HG03442 (cell line): ENCODE measurements around the gene PIK3AP1.
"Not testable (repeated sequence)": the region's sequence is repeated elsewhere in the genome, so short reads cannot be mapped to it uniquely, and the experiment has no call there.

Experiments used
- ATAC-seq: cut with Tn5 transposase; IDR thresholded peaks from one replicate; pipeline ENCODE4 v1.9.1; 2021; ENCODE audit warnings: mild to moderate bottlenecking, moderate library complexity; ENCODE audit not compliant: unreplicated experiment

Gene PIK3AP1

GRCh38 chr10:96697438-96697837, 22.9 kb downstream of the PIK3AP1 start:
- no peak for ATAC-seq

- ATAC-seq = no peak
Observed at GRCh38 chr10:96696845-96697425, 23.4 kb downstream of the PIK3AP1 start.

GRCh38 chr10:96695975-96696634, 24.2 kb downstream of the PIK3AP1 start:
- no peak for ATAC-seq

- no peak for ATAC-seq
Observed at GRCh38 chr10:96695366-96695765, 24.9 kb downstream of the PIK3AP1 start.

- no peak for ATAC-seq
Observed at GRCh38 chr10:96693431-96693830, 26.9 kb downstream of the PIK3AP1 start.

GRCh38 chr10:96692427-96692826, 27.9 kb downstream of the PIK3AP1 start:
- ATAC-seq = no peak

- no peak for ATAC-seq
Observed at GRCh38 chr10:96691761-96692160, 28.6 kb downstream of the PIK3AP1 start.

GRCh38 chr10:96690755-96691730, 29.3 kb downstream of the PIK3AP1 start:
- ATAC-seq = no peak

GRCh38 chr10:96688789-96689188, 31.5 kb downstream of the PIK3AP1 start:
- ATAC-seq = no peak

- ATAC-seq = no peak
Observed at GRCh38 chr10:96687317-96688012, 32.8 kb downstream of the PIK3AP1 start.

GRCh38 chr10:96686514-96686913, 33.8 kb downstream of the PIK3AP1 start:
- ATAC-seq = no peak

GRCh38 chr10:96685306-96685705, 35.0 kb downstream of the PIK3AP1 start:
- ATAC-seq = no peak

- no peak for ATAC-seq
Observed at GRCh38 chr10:96684826-96685225, 35.5 kb downstream of the PIK3AP1 start.

- ATAC-seq = no peak
Observed at GRCh38 chr10:96683710-96684109, 36.6 kb downstream of the PIK3AP1 start.

- ATAC-seq = no peak
Observed at GRCh38 chr10:96683065-96683464, 37.2 kb downstream of the PIK3AP1 start.

- no peak for ATAC-seq
Observed at GRCh38 chr10:96681524-96681923, 38.8 kb downstream of the PIK3AP1 start.

- ATAC-seq = not testable (repeated sequence)
Observed at GRCh38 chr10:96680463-96680862, 39.9 kb downstream of the PIK3AP1 start.

- ATAC-seq = no peak
Observed at GRCh38 chr10:96678725-96679124, 41.6 kb downstream of the PIK3AP1 start.

GRCh38 chr10:96676272-96677112, 43.8 kb downstream of the PIK3AP1 start:
- ATAC-seq = no peak

- ATAC-seq = no peak
Observed at GRCh38 chr10:96675846-96676245, 44.5 kb downstream of the PIK3AP1 start.
